Mesendoderm (in vitro differentiated cells): ENCODE data around the gene SYNM.

Experiments
- DNase-seq: peaks from one replicate; pipeline ENCODE4 v3.0.0; 2013
- H2AK5ac ChIP-seq: 2 replicates; pipeline ENCODE4 v1.6.1; 2013; ENCODE audit warnings: low read length, inconsistent platforms
- H2BK120ac ChIP-seq: 2 replicates; pipeline ENCODE4 v1.6.1; 2013; ENCODE audit warnings: low read depth, mild to moderate bottlenecking, low read length, moderate library complexity, mixed read lengths
- H2BK15ac ChIP-seq: replicated peaks from 2 replicates; pipeline ENCODE4 v1.6.1; 2013; ENCODE audit warnings: low read depth, mild to moderate bottlenecking, moderate library complexity
- H2BK5ac ChIP-seq: 2 replicates; pipeline ENCODE4 v1.6.1; 2013; ENCODE audit warnings: low read length, inconsistent platforms
- H3K18ac ChIP-seq: 2 replicates; pipeline ENCODE4 v1.6.1; 2013; ENCODE audit warnings: mild to moderate bottlenecking, low read length, mixed read lengths
- H3K23ac ChIP-seq: one replicate; pipeline ENCODE4 v1.6.1; 2013; ENCODE audit warnings: low read length
- H3K27ac ChIP-seq: 2 replicates; pipeline ENCODE4 v1.5.1; 2013; ENCODE audit warnings: low read depth, mild to moderate bottlenecking, inconsistent platforms, low read length, moderate library complexity
- H3K27me3 ChIP-seq: 2 replicates; pipeline ENCODE4 v1.6.1; 2013; ENCODE audit warnings: low read length, control low read depth, mild to moderate bottlenecking, inconsistent platforms; ENCODE audit not compliant: insufficient read depth, poor library complexity
- H3K36me3 ChIP-seq: 2 replicates; pipeline ENCODE4 v1.6.1; 2013; ENCODE audit warnings: low read length, inconsistent platforms; ENCODE audit not compliant: control insufficient read depth, insufficient read depth
- H3K4ac ChIP-seq: one replicate; pipeline ENCODE4 v1.6.1; 2013; ENCODE audit warnings: low read depth, mild to moderate bottlenecking, low read length, moderate library complexity
- H3K4me1 ChIP-seq: 2 replicates; pipeline ENCODE4 v1.6.1; 2013; ENCODE audit warnings: low read depth, low read length, inconsistent platforms; ENCODE audit not compliant: control insufficient read depth
- H3K4me2 ChIP-seq: 2 replicates; pipeline ENCODE4 v1.6.1; 2013; ENCODE audit warnings: low read length
- H3K4me3 ChIP-seq: 2 replicates; pipeline ENCODE4 v1.5.1; 2013; ENCODE audit warnings: mild to moderate bottlenecking, low read length
- H3K56ac ChIP-seq: one replicate; pipeline ENCODE4 v1.6.1; 2013; ENCODE audit warnings: low read length
- H3K79me1 ChIP-seq: 2 replicates; pipeline ENCODE4 v1.6.1; 2013; ENCODE audit warnings: low read length, inconsistent platforms
- H3K79me2 ChIP-seq: 2 replicates; pipeline ENCODE4 v1.6.1; 2013; ENCODE audit warnings: mild to moderate bottlenecking, low read length; ENCODE audit not compliant: control insufficient read depth, insufficient read depth
- H3K9ac ChIP-seq: 2 replicates; pipeline ENCODE4 v1.6.1; 2013; ENCODE audit warnings: low read length, inconsistent platforms
- H4K5ac ChIP-seq: one replicate; pipeline ENCODE4 v1.6.1; 2013; ENCODE audit warnings: low read length
- H4K8ac ChIP-seq: one replicate; pipeline ENCODE4 v1.6.1; 2013; ENCODE audit warnings: low read depth, mild to moderate bottlenecking, control low read depth, low read length, moderate library complexity
- WGBS: extraction: QIAGEN DNeasy Blood & Tissue Kit; methylation state at CpG from one replicate; pipeline ENCODE4 v1.1.7; 2013; ENCODE audit warnings: low lambda C conversion rate, missing lambda C conversion rate; ENCODE audit not compliant: insufficient coverage; ENCODE audit errors: extremely low coverage; 5-methylcytosine and 5-hydroxymethylcytosine counted together

Gene SYNM

GRCh38 chr15:99130314-99130713 is 25.4 kb downstream of the SYNM start:
- Histone ChIP-seq H3K23ac (no peak overlapping the region), H3K4me2 (no peak overlapping the region), H2AK5ac (no peak overlapping the region), H3K18ac (no peak overlapping the region), H4K8ac (no peak overlapping the region), H3K36me3 (peaks cover 2% of the 10 kb centered on the region), H2BK5ac (no peak overlapping the region), H4K5ac (no peak overlapping the region), H3K4me3 (no peak overlapping the region), H3K27me3 (no peaks in the 10 kb centered on the region), H3K9ac (no peak overlapping the region), H2BK120ac (no peak overlapping the region), H2BK15ac (no peak overlapping the region), H3K4me1 (peaks cover 1% of the 10 kb centered on the region), H3K79me2 (no peaks in the 10 kb centered on the region), H3K79me1 (no peaks in the 10 kb centered on the region), H3K27ac (no peak overlapping the region), H3K4ac (no peak overlapping the region), H3K56ac (no peak overlapping the region)
- WGBS: no CpG with 5 or more reads among the region's 13 CpGs
- DNase-seq: no peak

- Histone ChIP-seq H3K27ac (no peak overlapping the region), H2AK5ac (no peak overlapping the region), H2BK120ac (no peak overlapping the region), H3K23ac (no peak overlapping the region), H3K18ac (no peak overlapping the region), H3K9ac (no peak overlapping the region), H4K5ac (no peak overlapping the region), H2BK15ac (no peak overlapping the region), H3K4me1 (peaks cover 1% of the 10 kb centered on the region), H3K4ac (no peak overlapping the region), H3K79me1 (no peaks in the 10 kb centered on the region), H3K4me2 (no peak overlapping the region), H3K79me2 (no peaks in the 10 kb centered on the region), H4K8ac (no peak overlapping the region), H3K36me3 (peaks cover 2% of the 10 kb centered on the region), H3K56ac (no peak overlapping the region), H3K4me3 (no peak overlapping the region), H2BK5ac (no peak overlapping the region), H3K27me3 (no peaks in the 10 kb centered on the region)
- DNase-seq: no peak
- no CpG with 5 or more reads among the region's 30 CpGs for WGBS
Measured at GRCh38 chr15:99130765-99131440, 26.0 kb downstream of the SYNM start.

- H3K9ac ChIP-seq: no peak overlapping the region
- H3K4me2 ChIP-seq: no peak overlapping the region
- H3K36me3 ChIP-seq: peaks cover 2% of the 10 kb centered on the region
- no peak overlapping the region for H3K4ac ChIP-seq
- no peak overlapping the region for H2AK5ac ChIP-seq
- H4K8ac ChIP-seq: no peak overlapping the region
- no peak overlapping the region for H4K5ac ChIP-seq
- no peak overlapping the region for H2BK120ac ChIP-seq
- no peak overlapping the region for H3K18ac ChIP-seq
- H3K79me1 ChIP-seq: no peaks in the 10 kb centered on the region
- no peak overlapping the region for H3K4me3 ChIP-seq
- no peak overlapping the region for H3K56ac ChIP-seq
- no peak for DNase-seq
- no peaks in the 10 kb centered on the region for H3K4me1 ChIP-seq
- no CpG with 5 or more reads among the region's 25 CpGs for WGBS
- H3K27me3 ChIP-seq: no peaks in the 10 kb centered on the region
- H2BK15ac ChIP-seq: no peak overlapping the region
- H3K27ac ChIP-seq: no peak overlapping the region
- H2BK5ac ChIP-seq: no peak overlapping the region
- no peak overlapping the region for H3K23ac ChIP-seq
- H3K79me2 ChIP-seq: no peaks in the 10 kb centered on the region
Measured at GRCh38 chr15:99131441-99132023, 26.7 kb downstream of the SYNM start.

GRCh38 chr15:99132122-99132521 is 27.2 kb downstream of the SYNM start:
- Histone ChIP-seq H2BK120ac (no peak overlapping the region), H4K8ac (no peak overlapping the region), H3K4me1 (no peaks in the 10 kb centered on the region), H3K56ac (no peak overlapping the region), H3K4me3 (no peak overlapping the region), H3K27me3 (no peaks in the 10 kb centered on the region), H3K79me1 (no peaks in the 10 kb centered on the region), H3K27ac (no peak overlapping the region), H2AK5ac (no peak overlapping the region), H3K79me2 (no peaks in the 10 kb centered on the region), H3K23ac (no peak overlapping the region), H2BK5ac (no peak overlapping the region), H3K4ac (no peak overlapping the region), H3K18ac (no peak overlapping the region), H2BK15ac (no peak overlapping the region), H3K36me3 (peaks cover 2% of the 10 kb centered on the region), H3K9ac (no peak overlapping the region), H3K4me2 (no peak overlapping the region), H4K5ac (no peak overlapping the region)
- WGBS: no CpG with 5 or more reads among the region's 4 CpGs
- DNase-seq: no peak

GRCh38 chr15:99132634-99133287 is 27.9 kb downstream of the SYNM start:
- Histone ChIP-seq H3K36me3 (peaks cover 2% of the 10 kb centered on the region), H3K27ac (no peak overlapping the region), H3K79me2 (no peaks in the 10 kb centered on the region), H3K23ac (no peak overlapping the region), H3K18ac (no peak overlapping the region), H2AK5ac (no peak overlapping the region), H3K27me3 (no peaks in the 10 kb centered on the region), H3K4me2 (no peak overlapping the region), H2BK120ac (no peak overlapping the region), H3K79me1 (no peaks in the 10 kb centered on the region), H2BK15ac (no peak overlapping the region), H3K4me3 (no peak overlapping the region), H3K9ac (no peak overlapping the region), H4K8ac (no peak overlapping the region), H4K5ac (no peak overlapping the region), H3K4me1 (no peaks in the 10 kb centered on the region), H2BK5ac (no peak overlapping the region), H3K4ac (no peak overlapping the region), H3K56ac (no peak overlapping the region)
- WGBS: no CpG with 5 or more reads among the region's 18 CpGs
- no peak for DNase-seq
